ENCODE data around the gene CYP1A1.

DNA sequence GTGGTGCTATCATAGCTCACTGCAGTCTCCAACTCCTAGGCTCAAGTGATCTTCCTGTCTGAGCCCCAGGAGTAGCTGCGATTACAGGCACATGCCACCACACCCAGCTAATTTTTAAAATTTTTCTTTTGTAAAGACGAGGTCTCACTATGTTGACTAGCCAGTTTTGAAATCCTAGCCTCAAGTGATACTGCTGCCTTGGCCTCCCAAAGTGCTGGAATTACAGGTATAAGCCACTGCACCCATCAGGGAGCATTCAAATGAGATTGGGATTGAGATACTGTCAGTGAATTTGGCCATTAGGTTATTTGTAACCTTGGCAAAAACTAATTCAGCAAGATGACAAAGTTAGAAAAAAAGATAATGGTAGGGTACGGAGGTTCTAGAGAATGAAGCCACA, 51.2 kb downstream of the CYP1A1 start:
- TF ChIP-seq, protein P1, sequence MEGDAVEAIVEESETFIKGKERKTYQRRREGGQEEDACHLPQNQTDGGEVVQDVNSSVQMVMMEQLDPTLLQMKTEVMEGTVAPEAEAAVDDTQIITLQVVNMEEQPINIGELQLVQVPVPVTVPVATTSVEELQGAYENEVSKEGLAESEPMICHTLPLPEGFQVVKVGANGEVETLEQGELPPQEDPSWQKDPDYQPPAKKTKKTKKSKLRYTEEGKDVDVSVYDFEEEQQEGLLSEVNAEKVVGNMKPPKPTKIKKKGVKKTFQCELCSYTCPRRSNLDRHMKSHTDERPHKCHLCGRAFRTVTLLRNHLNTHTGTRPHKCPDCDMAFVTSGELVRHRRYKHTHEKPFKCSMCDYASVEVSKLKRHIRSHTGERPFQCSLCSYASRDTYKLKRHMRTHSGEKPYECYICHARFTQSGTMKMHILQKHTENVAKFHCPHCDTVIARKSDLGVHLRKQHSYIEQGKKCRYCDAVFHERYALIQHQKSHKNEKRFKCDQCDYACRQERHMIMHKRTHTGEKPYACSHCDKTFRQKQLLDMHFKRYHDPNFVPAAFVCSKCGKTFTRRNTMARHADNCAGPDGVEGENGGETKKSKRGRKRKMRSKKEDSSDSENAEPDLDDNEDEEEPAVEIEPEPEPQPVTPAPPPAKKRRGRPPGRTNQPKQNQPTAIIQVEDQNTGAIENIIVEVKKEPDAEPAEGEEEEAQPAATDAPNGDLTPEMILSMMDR (conservative IDR thresholded peaks at IDR 0.05; ENCODE audit: low read length) = no peak
- TF ChIP-seq EZH2phosphoT487 (IDR thresholded peaks at IDR 0.05; ENCODE audit: borderline replicate concordance, low read depth, low read length) = no peak
